ENCODE data around the gene UBQLN2. TPM values are rescaled to one million over a fixed set of nuclear protein-coding genes. Genes with fewer than 3 reads are reported as not detected.

Gene UBQLN2
- total RNA-seq = 10 to 100 TPM in 1 of 2 donors, 1 to 10 TPM in 1; 9.6 to 10.3 TPM

DNA sequence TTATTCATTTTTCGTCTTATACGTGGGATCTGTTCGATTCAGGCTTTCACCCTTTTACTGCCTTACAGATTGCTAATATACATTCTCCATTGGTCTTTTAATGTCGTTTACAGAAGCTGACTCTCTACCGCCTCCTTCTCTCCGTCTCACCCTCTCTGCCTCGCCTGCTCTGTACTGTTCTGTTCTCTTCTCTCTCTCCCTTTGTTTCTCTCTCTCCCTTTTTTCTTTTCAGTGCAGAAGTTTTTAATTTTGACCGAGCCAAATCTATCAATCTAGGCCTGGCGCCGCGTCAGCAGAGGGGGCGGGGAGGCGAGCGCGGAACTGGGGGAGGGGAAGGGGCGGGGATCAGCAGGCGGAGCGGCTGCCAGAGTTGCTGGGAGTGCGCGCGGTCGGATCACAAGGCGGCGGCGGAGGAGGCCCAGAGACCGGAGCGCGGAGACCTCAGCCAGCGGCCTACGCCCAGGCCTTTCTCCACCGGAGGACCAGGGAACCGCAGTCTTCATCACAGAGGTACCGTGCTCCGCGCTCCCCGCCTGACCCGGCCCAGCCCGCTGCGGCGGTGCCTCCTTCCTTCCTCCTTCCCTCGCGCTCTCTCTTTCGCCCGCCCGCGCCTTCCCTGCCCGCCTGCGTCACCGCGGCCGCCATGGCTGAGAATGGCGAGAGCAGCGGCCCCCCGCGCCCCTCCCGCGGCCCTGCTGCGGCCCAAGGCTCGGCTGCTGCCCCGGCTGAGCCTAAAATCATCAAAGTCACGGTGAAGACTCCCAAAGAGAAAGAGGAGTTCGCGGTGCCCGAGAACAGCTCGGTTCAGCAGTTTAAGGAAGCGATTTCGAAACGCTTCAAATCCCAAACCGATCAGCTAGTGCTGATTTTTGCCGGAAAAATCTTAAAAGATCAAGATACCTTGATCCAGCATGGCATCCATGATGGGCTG lies at the start of gene UBQLN2:
Gene UBQLN2, plus strand, starts transcription at position 397 of the 931 bp plus-strand sequence. Its CDS starts 247 bp downstream, at position 644.

Other genes starting within 250 kb of the UBQLN2 start
- 1 to 10 TPM; 7.6 to 9.0 TPM for gene NBDY, start 165.6 kb downstream of the UBQLN2 start, total RNA-seq

Measured in melanocyte of skin (primary cell).